SH-SY5Y (cell line): Measurements from ENCODE around the gene MFF.

Experiments used
- GATA2 ChIP-seq: IDR thresholded peaks from 2 replicates; pipeline ENCODE4 v1.6.1; 2011; ENCODE audit warnings: mild to moderate bottlenecking, low read depth, low read length
- GATA3 ChIP-seq: IDR thresholded peaks from 2 replicates; pipeline ENCODE4 v1.6.1; 2011; ENCODE audit warnings: low read depth, mild to moderate bottlenecking, low read length, moderate library complexity

DNA sequence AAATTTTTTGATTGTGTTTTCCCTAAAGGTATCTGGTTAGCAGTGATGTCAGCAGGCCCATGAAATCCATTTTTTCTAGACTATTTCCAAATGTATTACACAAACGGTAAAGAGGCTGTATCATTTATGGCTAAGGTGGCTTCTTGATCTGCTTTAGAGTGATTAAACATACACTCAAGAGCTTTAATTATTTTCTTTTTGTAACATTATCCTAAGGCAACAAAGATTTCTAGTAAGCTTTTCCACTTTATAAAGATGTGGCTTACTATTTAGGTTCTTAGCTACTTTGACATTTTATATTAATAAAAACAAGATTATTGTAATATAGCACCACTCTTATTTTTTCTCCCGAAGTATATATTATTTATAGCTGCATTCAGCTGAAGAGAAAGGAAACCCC, 16.5 kb downstream of the MFF start:
- no peak for TF ChIP-seq GATA2
- TF ChIP-seq GATA3 = no peak
